AG04450 (cell line): ENCODE measurements around the gene KCND2. TPM values are rescaled to one million over a fixed set of nuclear protein-coding genes. Genes with fewer than 3 reads are reported as not detected.

Source experiments
- CTCF ChIA-PET: fragments of 300-600, 350-600 bp; formaldehyde crosslinking; extraction: SDS; loops from one replicate; lab custom pipeline; 2022; ENCODE audit warnings: antibody characterized with exemption, inconsistent platforms; lab: Charles Lee
- POLR2A ChIA-PET: fragments of 350-600 bp; formaldehyde crosslinking; extraction: SDS; loops from one replicate; lab custom pipeline; 2021; ENCODE audit warnings: antibody characterized with exemption, inconsistent platforms; lab: Yijun Ruan, JAX
- DNase-seq: peaks from one replicate; pipeline ENCODE4 v3.0.0-alpha.2; 2011; ENCODE audit warnings: low read depth, low spot score
- H3K27ac ChIP-seq: one replicate; pipeline ENCODE4 v1.5.1; 2012; ENCODE audit warnings: low read depth, low read length, control low read depth
- H3K27me3 ChIP-seq: one replicate; pipeline ENCODE4 v1.6.0; 2012; ENCODE audit warnings: low read length; ENCODE audit not compliant: control insufficient read depth, insufficient read depth
- H3K4me3 ChIP-seq: 2 replicates; pipeline ENCODE4 v1.5.1; 2011; ENCODE audit warnings: mild to moderate bottlenecking, low read depth, low read length, control low read depth
- H3K9me3 ChIP-seq: 2 replicates; pipeline ENCODE4 v1.5.1; 2012; ENCODE audit warnings: low read length; ENCODE audit not compliant: control insufficient read depth, insufficient read depth
- CTCF ChIP-seq: IDR thresholded peaks from 2 replicates; pipeline ENCODE4 v1.5.1; 2011; ENCODE audit warnings: low read depth, low read length, control low read depth, inconsistent platforms
- polyA plus RNA-seq: library from polyadenylated mRNA; depleted of rRNA; stranded (reverse); fragments of >200 nt; gene quantifications from 2 replicates; pipeline ENCODE4 v1.2.3, GENCODE V29; 2011

The KCND2 gene
- polyA plus RNA-seq, 1 experiment = 0.12 TPM

GRCh38 chr7:120720317-120720716, 447.3 kb downstream of the KCND2 start:
- Histone ChIP-seq H3K27ac (no peak overlapping the region), H3K4me3 (no peak overlapping the region), H3K27me3 (no peaks in the 10 kb centered on the region), H3K9me3 (no peaks in the 10 kb centered on the region)
- no peak for TF ChIP-seq CTCF
- ChIA-PET CTCF (no interaction called here), POLR2A (no interaction called here)
- DNase-seq = no peak

DNA sequence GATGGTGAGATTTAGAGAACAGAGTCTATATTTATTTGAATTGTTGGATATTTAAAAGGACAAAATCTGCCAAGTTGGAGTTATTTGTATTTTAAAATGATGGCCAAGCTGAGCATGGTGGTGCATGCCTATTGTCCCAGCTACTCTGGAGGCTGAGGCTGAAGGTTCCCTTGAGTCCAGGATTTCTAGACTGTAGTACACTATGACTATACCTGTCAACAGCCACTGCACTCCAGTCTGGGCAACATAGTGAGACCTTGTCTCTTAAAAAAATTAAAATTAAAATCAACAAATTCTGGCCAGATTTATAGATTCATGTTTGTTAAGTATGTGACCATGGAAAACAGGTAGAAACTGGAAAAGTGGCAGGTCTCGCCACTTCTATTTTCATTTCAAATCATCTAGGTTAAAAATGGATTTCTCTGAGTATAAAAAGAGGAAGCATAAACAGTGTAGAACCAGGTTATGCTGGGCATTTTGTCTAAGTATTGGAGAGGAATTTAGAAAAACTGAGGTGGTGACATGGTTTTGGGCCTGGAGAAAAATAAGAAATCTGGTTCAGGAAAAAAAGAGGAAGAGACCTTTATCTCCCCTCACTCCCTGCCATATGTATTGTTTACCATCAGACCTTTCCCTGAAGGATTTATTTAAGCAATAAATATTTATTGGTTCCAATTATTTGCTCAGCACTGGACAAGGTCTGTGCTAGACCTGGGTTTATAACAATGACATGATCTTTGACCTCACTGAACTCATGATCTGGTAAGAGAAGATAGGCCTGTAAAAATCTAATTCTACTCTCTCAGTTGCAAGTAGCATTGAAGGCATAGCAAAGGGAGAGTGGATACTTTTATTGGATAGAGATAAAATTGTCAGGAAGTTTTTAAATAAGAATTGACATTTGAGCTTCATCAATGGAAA, 450.8 kb downstream of the KCND2 start:
- no peak for TF ChIP-seq CTCF
- CTCF ChIA-PET = interaction anchor here (0.6 to 2.8 kb wide), 5 partner anchors 11 to 1952 kb away, joined by 3 to 25 read pairs (median 3); no protein-coding TSS in a partner anchor
- Histone ChIP-seq H3K27ac (no peak overlapping the region), H3K27me3 (no peaks in the 10 kb centered on the region), H3K4me3 (no peak overlapping the region), H3K9me3 (no peaks in the 10 kb centered on the region)
- no peak for DNase-seq
- POLR2A ChIA-PET = no interaction called here

GRCh38 chr7:120724448-120724847, 451.5 kb downstream of the KCND2 start:
- Histone ChIP-seq H3K9me3 (no peaks in the 10 kb centered on the region), H3K4me3 (no peak overlapping the region), H3K27ac (no peak overlapping the region), H3K27me3 (no peaks in the 10 kb centered on the region)
- TF ChIP-seq CTCF = no peak
- ChIA-PET CTCF (interaction anchor here (0.6 to 2.8 kb wide), 9 partner anchors 12 to 1952 kb away, joined by 3 to 25 read pairs (median 3); no protein-coding TSS in a partner anchor), POLR2A (no interaction called here)
- no peak for DNase-seq

- POLR2A ChIA-PET = no interaction called here
- Histone ChIP-seq H3K27me3 (no peaks in the 10 kb centered on the region), H3K4me3 (no peak overlapping the region), H3K27ac (no peak overlapping the region), H3K9me3 (no peaks in the 10 kb centered on the region)
- CTCF ChIA-PET = interaction anchor here (0.6 to 2.8 kb wide), 18 partner anchors 9 to 623 kb away, joined by 3 to 25 read pairs (median 3); no protein-coding TSS in a partner anchor
- DNase-seq = no peak
- no peak for TF ChIP-seq CTCF
These were observed 452.0 kb downstream of the KCND2 start for GRCh38 chr7:120724955-120725354.
